ENCODE data around the gene NGEF.

Gene NGEF

DNA sequence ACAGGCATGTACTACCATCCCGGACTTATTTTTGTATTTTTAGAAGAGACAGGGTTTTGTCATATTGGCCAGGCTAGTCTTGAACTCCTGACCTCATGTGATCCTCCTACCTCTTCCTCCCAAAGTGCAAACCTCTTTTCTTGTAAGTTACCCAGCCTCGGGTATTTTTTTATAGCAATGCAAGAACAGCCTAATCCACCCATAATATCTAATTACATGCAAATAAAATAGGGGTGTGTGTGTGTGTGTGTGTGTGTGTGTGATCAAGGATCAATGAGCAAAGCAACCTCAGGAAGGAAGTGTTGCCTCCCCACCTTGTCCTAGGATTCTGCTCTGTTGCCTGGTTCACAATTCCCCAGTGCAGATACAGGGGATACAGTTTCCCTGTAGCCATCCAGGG, 45.6 kb downstream of the NGEF start:
- ATAC-seq (ENCODE audit: low read depth) (no peak), DNase-seq (ENCODE audit: low spot score in 2 of 2) (no peak)
- no peak overlapping the region for H3K27ac Mint-ChIP-seq
- peaks cover 4% of the 10 kb centered on the region for H3K27me3 Mint-ChIP-seq
- peaks cover 3% of the 10 kb centered on the region for H3K36me3 Mint-ChIP-seq
- no peaks in the 10 kb centered on the region for H3K9me3 Mint-ChIP-seq
- H3K4me1 Mint-ChIP-seq: peaks cover 2% of the 10 kb centered on the region
- H3K4me3 Mint-ChIP-seq: no peak overlapping the region

DNA sequence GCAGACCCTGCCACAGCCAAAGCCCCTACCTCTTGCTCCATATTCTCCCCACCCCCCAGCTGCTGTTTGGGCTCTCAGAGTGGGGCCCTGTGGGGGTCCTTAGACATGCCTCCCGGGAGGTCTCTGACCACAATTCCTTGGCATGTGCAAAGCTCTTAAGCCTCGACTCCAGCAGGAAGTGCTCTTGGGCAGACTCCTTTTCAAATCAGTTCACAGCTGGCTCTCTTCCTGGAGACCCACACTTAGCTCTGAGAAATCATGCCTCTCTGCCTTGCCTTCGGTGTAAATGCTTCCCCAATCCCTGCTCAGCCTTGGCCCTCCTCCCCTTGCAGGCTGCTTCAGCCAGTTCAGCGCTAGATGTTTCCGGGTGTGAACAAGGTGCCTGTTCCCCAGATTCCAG, 46.9 kb downstream of the NGEF start:
- no peak overlapping the region for H3K27ac Mint-ChIP-seq
- H3K9me3 Mint-ChIP-seq: no peaks in the 10 kb centered on the region
- no peak for ATAC-seq (ENCODE audit: low read depth)
- peaks cover 2% of the 10 kb centered on the region for H3K4me1 Mint-ChIP-seq
- peaks cover 3% of the 10 kb centered on the region for H3K36me3 Mint-ChIP-seq
- H3K4me3 Mint-ChIP-seq: no peak overlapping the region
- no peak for DNase-seq (ENCODE audit: low spot score in 2 of 2)
- H3K27me3 Mint-ChIP-seq: peaks cover 2% of the 10 kb centered on the region

- peaks cover 2% of the 10 kb centered on the region for H3K9me3 Mint-ChIP-seq
- peaks cover 5% of the 10 kb centered on the region for H3K36me3 Mint-ChIP-seq
- DNase-seq (ENCODE audit: low spot score in 2 of 2) (no peak), ATAC-seq (ENCODE audit: low read depth) (no peak)
- no peak overlapping the region for H3K27ac Mint-ChIP-seq
- H3K27me3 Mint-ChIP-seq: no peaks in the 10 kb centered on the region
- H3K4me3 Mint-ChIP-seq: no peak overlapping the region
- H3K4me1 Mint-ChIP-seq: peaks cover 2% of the 10 kb centered on the region
Measured at GRCh38 chr2:232963913-232964312, 49.1 kb downstream of the NGEF start.

- peaks cover 3% of the 10 kb centered on the region for H3K9me3 Mint-ChIP-seq
- peaks cover 15% of the 10 kb centered on the region for H3K4me1 Mint-ChIP-seq
- DNase-seq (ENCODE audit: low spot score in 2 of 2) (no peak), ATAC-seq (ENCODE audit: low read depth) (no peak)
- peaks cover 4% of the 10 kb centered on the region for H3K36me3 Mint-ChIP-seq
- no peak overlapping the region for H3K4me3 Mint-ChIP-seq
- H3K27ac Mint-ChIP-seq: no peak overlapping the region
- H3K27me3 Mint-ChIP-seq: no peaks in the 10 kb centered on the region
Measured at GRCh38 chr2:232960862-232961261, 52.2 kb downstream of the NGEF start.

DNA sequence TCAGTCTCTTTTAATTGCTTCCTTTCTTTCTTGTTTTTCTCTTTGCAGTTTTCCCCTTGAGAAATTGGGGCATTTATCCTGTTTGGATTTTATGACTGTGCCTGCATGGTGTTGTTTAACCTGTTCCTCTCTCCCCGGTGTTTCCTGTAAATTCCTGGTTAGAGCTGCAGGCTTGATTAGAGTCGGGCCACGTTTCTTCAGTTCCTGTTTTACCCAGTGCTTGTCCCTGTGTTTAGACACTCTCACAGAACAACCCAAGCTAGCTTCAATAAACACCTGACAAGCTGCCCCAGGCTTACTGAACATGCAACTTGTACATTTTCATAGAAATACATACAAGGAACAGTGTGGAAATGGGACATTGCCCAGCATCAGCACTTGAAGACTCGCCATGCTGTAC, 53.9 kb downstream of the NGEF start:
- no peak overlapping the region for H3K4me3 Mint-ChIP-seq
- no peak for ATAC-seq (ENCODE audit: low read depth)
- H3K4me1 Mint-ChIP-seq: peaks cover 26% of the 10 kb centered on the region
- no peaks in the 10 kb centered on the region for H3K27me3 Mint-ChIP-seq
- no peak for DNase-seq (ENCODE audit: low spot score in 2 of 2)
- H3K9me3 Mint-ChIP-seq: peaks cover 3% of the 10 kb centered on the region
- H3K27ac Mint-ChIP-seq: no peak overlapping the region
- H3K36me3 Mint-ChIP-seq: peaks cover 4% of the 10 kb centered on the region

GRCh38 chr2:232957657-232958090, 55.4 kb downstream of the NGEF start:
- ATAC-seq (ENCODE audit: low read depth) (no peak), DNase-seq (ENCODE audit: low spot score in 2 of 2) (no peak)
- Mint-ChIP-seq H3K27me3 (no peaks in the 10 kb centered on the region), H3K4me1 (peaks cover 29% of the 10 kb centered on the region), H3K27ac (no peak overlapping the region), H3K9me3 (peaks cover 3% of the 10 kb centered on the region), H3K4me3 (peak overlapping the region; percentile 7), H3K36me3 (peaks cover 4% of the 10 kb centered on the region)

DNA sequence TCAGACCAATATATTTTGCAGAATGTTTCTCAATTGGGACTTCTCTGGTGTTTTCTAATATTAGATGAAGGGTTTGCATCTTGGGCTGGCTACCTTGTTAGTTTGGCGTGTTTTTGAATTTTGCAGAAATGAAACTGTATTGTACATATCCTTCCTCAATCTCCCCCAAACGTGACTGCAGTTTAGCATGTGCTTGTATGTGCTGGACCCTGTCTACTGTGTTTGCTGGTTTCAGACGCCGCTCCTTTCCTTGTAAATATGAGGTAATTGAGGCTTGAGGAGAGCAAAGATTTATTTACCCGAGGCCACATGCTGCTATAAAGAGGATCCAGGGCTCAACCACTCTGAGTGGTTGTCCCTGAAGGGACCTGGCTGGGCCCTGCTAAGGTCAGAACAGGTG, 57.2 kb downstream of the NGEF start:
- Mint-ChIP-seq H3K4me1 (peaks cover 29% of the 10 kb centered on the region), H3K27ac (peak overlapping the region; percentile 86), H3K36me3 (peaks cover 4% of the 10 kb centered on the region), H3K27me3 (no peaks in the 10 kb centered on the region), H3K4me3 (peak overlapping the region; percentile 51), H3K9me3 (peaks cover 3% of the 10 kb centered on the region)
- ATAC-seq (ENCODE audit: low read depth) (peak; percentile 98), DNase-seq (ENCODE audit: low spot score in 2 of 2) (peak in 1 of 2 donors; percentile 35)

GRCh38 chr2:232954691-232955090, 58.4 kb downstream of the NGEF start:
- no peak for DNase-seq (ENCODE audit: low spot score in 2 of 2)
- Mint-ChIP-seq H3K36me3 (peaks cover 4% of the 10 kb centered on the region), H3K9me3 (peaks cover 3% of the 10 kb centered on the region), H3K27me3 (no peaks in the 10 kb centered on the region), H3K4me3 (no peak overlapping the region), H3K4me1 (peaks cover 29% of the 10 kb centered on the region), H3K27ac (no peak overlapping the region)
- no peak for ATAC-seq (ENCODE audit: low read depth)

GRCh38 chr2:232951891-232952290, 61.2 kb downstream of the NGEF start:
- DNase-seq (ENCODE audit: low spot score in 2 of 2) (no peak), ATAC-seq (ENCODE audit: low read depth) (no peak)
- H3K36me3 Mint-ChIP-seq: no peaks in the 10 kb centered on the region
- H3K27ac Mint-ChIP-seq: no peak overlapping the region
- H3K4me3 Mint-ChIP-seq: no peak overlapping the region
- H3K4me1 Mint-ChIP-seq: peaks cover 16% of the 10 kb centered on the region
- H3K27me3 Mint-ChIP-seq: no peaks in the 10 kb centered on the region
- no peaks in the 10 kb centered on the region for H3K9me3 Mint-ChIP-seq

DNA sequence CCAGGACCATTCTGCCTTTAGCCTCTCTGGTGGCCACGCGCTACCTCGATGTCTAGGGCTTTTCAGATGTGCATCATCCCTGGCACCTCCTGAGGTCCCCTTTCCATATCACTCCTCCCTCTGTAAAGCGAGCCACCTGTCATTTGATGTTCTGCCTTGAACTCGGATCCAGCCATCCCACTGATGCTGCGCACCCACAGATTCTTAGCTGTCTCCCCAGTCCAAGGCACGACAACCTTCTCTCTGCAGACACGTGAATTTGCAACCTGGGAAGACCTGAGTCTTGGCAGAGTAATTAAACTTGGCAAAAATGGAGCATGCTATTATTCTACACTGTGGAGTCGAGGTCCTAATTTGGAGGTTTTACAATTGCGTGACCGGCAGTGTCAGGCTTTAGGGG, 61.9 kb downstream of the NGEF start:
- DNase-seq (ENCODE audit: low spot score in 2 of 2): no peak
- Mint-ChIP-seq H3K4me3 (no peak overlapping the region), H3K9me3 (no peaks in the 10 kb centered on the region), H3K36me3 (no peaks in the 10 kb centered on the region), H3K27me3 (no peaks in the 10 kb centered on the region), H3K27ac (no peak overlapping the region), H3K4me1 (peaks cover 16% of the 10 kb centered on the region)
- ATAC-seq (ENCODE audit: low read depth): no peak

DNA sequence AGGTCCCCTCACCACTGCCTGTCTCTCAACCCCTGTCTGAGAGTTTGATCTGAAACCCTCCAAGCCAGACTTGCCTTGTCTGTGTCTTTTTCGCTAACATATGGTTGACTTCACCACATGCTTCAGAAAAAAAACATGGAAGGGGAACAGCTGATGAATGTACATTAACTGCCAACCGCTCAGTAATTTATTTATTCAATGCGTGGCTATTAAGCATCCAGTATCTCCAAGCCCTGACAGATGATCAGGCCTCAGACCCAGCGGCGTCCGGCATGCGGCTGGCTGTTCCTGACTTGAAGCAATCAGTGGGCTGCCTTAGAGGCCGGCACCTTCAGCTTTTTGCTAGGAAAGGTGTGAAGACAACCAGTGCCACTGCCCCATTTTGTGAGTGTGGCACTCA, 62.3 kb downstream of the NGEF start:
- no peaks in the 10 kb centered on the region for H3K9me3 Mint-ChIP-seq
- DNase-seq (ENCODE audit: low spot score in 2 of 2): no peak
- no peak overlapping the region for H3K4me3 Mint-ChIP-seq
- H3K36me3 Mint-ChIP-seq: no peaks in the 10 kb centered on the region
- peaks cover 12% of the 10 kb centered on the region for H3K4me1 Mint-ChIP-seq
- ATAC-seq (ENCODE audit: low read depth): no peak
- no peaks in the 10 kb centered on the region for H3K27me3 Mint-ChIP-seq
- no peak overlapping the region for H3K27ac Mint-ChIP-seq

- H3K9me3 Mint-ChIP-seq: no peaks in the 10 kb centered on the region
Measured at GRCh38 chr2:232949016-232949415, 64.0 kb downstream of the NGEF start.

GRCh38 chr2:232942831-232943230, 70.2 kb downstream of the NGEF start:
- ATAC-seq (ENCODE audit: low read depth): no peak
- Mint-ChIP-seq H3K27ac (no peak overlapping the region), H3K4me1 (peaks cover 3% of the 10 kb centered on the region)

More at GRCh38 chr2:232949016-232949415, 64.0 kb downstream of the NGEF start:
- Mint-ChIP-seq H3K4me3 (no peak overlapping the region), H3K36me3 (no peaks in the 10 kb centered on the region), H3K27me3 (peaks cover 2% of the 10 kb centered on the region), H3K4me1 (peaks cover 2% of the 10 kb centered on the region), H3K27ac (no peak overlapping the region)
- ATAC-seq (ENCODE audit: low read depth) (no peak), DNase-seq (ENCODE audit: low spot score in 2 of 2) (no peak)

DNA sequence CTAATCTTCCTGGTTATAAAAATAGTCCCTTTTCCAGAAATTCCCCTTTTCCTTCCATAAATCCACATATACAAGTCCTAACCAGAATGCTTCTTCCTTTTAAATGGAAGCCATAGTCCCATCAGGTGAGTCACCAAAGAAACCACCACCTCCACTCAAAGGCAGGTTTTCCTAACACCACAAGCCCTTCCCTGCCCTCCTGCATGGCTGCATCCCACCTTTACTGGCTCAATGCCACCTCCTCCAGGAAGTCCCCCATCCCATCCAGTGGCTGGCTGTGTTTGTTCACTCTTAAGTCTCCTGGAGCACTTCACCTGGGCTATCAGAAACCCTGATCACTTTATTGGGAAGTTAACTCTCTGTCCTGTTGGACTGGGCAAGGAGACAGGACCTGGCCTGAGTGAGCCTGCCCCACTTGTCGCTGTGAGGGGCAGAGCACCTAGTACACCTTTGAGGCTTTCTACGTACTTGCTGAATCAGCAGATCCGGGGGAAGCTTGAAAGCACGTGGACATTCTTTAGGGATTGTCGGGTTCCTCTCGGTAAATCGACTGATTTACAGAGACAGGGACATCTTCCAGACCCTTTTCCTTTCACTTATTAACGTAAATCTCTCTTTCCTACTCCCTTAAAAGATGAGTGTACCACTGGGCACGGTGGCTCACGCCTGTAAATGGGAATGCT, 71.0 kb downstream of the NGEF start:
- no peak overlapping the region for H3K27ac Mint-ChIP-seq
- H3K36me3 Mint-ChIP-seq: no peaks in the 10 kb centered on the region
- no peak overlapping the region for H3K4me3 Mint-ChIP-seq
- H3K4me1 Mint-ChIP-seq: peaks cover 3% of the 10 kb centered on the region
- ATAC-seq (ENCODE audit: low read depth) (no peak), DNase-seq (ENCODE audit: low spot score in 2 of 2) (no peak)
- no peaks in the 10 kb centered on the region for H3K9me3 Mint-ChIP-seq
- H3K27me3 Mint-ChIP-seq: peaks cover 14% of the 10 kb centered on the region

More at GRCh38 chr2:232942831-232943230, 70.2 kb downstream of the NGEF start:
- no peak overlapping the region for H3K4me3 Mint-ChIP-seq
- no peaks in the 10 kb centered on the region for H3K9me3 Mint-ChIP-seq
- DNase-seq (ENCODE audit: low spot score in 2 of 2): no peak
- no peaks in the 10 kb centered on the region for H3K36me3 Mint-ChIP-seq
- H3K27me3 Mint-ChIP-seq: peaks cover 6% of the 10 kb centered on the region

DNA sequence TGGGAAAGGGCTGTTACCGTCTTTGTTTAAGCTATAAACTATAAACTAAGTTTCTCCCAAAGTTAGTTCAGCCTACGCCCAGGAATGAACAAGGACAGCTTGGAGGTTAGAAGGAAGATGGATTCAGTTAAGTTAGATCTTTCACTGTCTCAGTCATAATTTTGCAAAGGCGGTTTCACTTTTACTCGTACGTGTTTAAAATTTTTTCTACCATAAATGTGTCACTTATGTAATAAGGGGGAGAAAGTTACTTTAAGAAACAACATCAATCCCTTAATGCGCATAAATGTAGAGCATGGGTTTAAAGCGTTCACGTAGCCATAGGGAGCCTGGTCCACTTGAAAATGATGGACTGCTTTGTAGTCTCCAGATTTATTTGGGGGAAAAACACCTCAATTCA, 71.7 kb downstream of the NGEF start:
- H3K4me1 Mint-ChIP-seq: peaks cover 3% of the 10 kb centered on the region
- H3K27ac Mint-ChIP-seq: no peak overlapping the region
- no peak for ATAC-seq (ENCODE audit: low read depth)
- H3K36me3 Mint-ChIP-seq: no peaks in the 10 kb centered on the region
- no peak for DNase-seq (ENCODE audit: low spot score in 2 of 2)
- H3K4me3 Mint-ChIP-seq: no peak overlapping the region
- no peaks in the 10 kb centered on the region for H3K9me3 Mint-ChIP-seq
- H3K27me3 Mint-ChIP-seq: peaks cover 14% of the 10 kb centered on the region
